Hepatocyte (in vitro differentiated cells): ENCODE measurements around the gene MAGI1.

ENCODE experiments used
- CTCF ChIP-seq: fragments of 200-600 bp; sonication (generic); IDR thresholded peaks from 2 replicates; pipeline ENCODE4 v1.5.1; 2016; ENCODE audit warnings: antibody characterized with exemption, mild to moderate bottlenecking; ENCODE audit not compliant: poor library complexity
- EZH2 ChIP-seq: fragments of 200-600 bp; sonication (generic); IDR thresholded peaks from 2 replicates; pipeline ENCODE4 v1.6.1; 2016; ENCODE audit warnings: antibody characterized with exemption, mild to moderate bottlenecking, borderline replicate concordance
- EZH2phosphoT487 ChIP-seq: fragments of 200-600 bp; sonication (generic); IDR thresholded peaks from one replicate; pipeline ENCODE4 v1.6.1; 2018; ENCODE audit warnings: antibody characterized with exemption, mild to moderate bottlenecking, low read depth, moderate library complexity; ENCODE audit not compliant: unreplicated experiment, severe bottlenecking

GRCh38 chr3:65776494-65776893, 262.2 kb downstream of the MAGI1 start:
- TF ChIP-seq CTCF (no peak), EZH2phosphoT487 (no peak), EZH2 (no peak)
